ENCODE data around the gene TMEM88. TPM values are rescaled to one million over a fixed set of nuclear protein-coding genes. Genes with fewer than 3 reads are reported as not detected.

TMEM88 gene
- total RNA-seq, 6 donors from 2014 or later, result 1.6 to 16.1 (median 9.3) TPM; not detected in 1

DNA sequence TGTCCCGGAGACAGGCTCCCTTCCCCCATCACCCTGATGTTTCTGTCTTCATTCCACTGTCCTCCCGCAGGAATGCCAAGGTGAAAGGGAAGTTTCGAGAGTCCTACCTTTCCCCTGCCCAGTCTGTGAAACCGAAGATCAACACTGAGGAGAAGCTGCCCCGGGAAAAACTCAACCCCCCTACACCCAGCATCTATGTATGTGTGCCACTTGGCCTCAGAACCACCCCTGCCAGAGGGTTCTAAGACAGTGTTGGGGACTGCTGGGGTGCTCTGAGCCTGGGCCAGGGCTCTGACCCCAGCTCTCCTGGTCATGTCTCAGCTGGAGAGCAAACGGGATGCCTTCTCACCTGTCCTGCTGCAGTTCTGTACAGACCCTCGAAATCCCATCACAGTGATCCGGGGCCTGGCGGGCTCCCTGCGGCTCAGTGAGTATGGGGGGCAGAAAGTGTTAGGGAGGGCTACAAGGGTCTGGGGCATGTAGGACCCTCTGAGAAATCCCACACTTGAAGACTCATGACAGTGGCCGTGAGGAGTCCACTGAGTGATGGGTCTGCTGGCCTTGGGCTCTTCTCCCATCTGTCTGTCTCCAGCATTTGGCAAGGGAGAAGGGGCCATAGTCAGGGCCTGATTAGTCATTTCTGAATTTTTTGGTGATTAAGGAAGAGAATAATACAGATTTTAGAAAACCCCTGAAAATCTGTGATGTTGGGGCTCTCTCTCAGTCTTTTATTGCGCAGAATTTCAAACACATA is 4.9 kb upstream of the TMEM88 start:
- Histone ChIP-seq H3K27me3 (no peaks in the 10 kb centered on the region), H3K4me1 (peaks cover 20 to 44% (median 26%) of the 10 kb centered on the region in 4 donors), H3K4me3 (no peak overlapping the region), H3K36me3 (peaks cover 34 to 91% (median 88%) of the 10 kb centered on the region in 4 donors), H3K9me3 (no peaks in the 10 kb centered on the region), H3K27ac (no peak overlapping the region)
- no peak for TF ChIP-seq EP300 (IDR thresholded peaks at IDR 0.05)
- TF ChIP-seq, protein P1, sequence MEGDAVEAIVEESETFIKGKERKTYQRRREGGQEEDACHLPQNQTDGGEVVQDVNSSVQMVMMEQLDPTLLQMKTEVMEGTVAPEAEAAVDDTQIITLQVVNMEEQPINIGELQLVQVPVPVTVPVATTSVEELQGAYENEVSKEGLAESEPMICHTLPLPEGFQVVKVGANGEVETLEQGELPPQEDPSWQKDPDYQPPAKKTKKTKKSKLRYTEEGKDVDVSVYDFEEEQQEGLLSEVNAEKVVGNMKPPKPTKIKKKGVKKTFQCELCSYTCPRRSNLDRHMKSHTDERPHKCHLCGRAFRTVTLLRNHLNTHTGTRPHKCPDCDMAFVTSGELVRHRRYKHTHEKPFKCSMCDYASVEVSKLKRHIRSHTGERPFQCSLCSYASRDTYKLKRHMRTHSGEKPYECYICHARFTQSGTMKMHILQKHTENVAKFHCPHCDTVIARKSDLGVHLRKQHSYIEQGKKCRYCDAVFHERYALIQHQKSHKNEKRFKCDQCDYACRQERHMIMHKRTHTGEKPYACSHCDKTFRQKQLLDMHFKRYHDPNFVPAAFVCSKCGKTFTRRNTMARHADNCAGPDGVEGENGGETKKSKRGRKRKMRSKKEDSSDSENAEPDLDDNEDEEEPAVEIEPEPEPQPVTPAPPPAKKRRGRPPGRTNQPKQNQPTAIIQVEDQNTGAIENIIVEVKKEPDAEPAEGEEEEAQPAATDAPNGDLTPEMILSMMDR (IDR thresholded peaks at IDR 0.05), result no peak
- no peak for TF ChIP-seq POLR2AphosphoS5 (IDR thresholded peaks at IDR 0.05)
- no peak for TF ChIP-seq POLR2A (IDR thresholded peaks at IDR 0.05)
- DNase-seq (no peak), ATAC-seq (ENCODE audit: low FRiP score in 2 of 2) (no peak)
- WGBS, 2 donors, result 87 to 90% methylated on average over 4 to 12 of the region's 12 CpGs

DNA sequence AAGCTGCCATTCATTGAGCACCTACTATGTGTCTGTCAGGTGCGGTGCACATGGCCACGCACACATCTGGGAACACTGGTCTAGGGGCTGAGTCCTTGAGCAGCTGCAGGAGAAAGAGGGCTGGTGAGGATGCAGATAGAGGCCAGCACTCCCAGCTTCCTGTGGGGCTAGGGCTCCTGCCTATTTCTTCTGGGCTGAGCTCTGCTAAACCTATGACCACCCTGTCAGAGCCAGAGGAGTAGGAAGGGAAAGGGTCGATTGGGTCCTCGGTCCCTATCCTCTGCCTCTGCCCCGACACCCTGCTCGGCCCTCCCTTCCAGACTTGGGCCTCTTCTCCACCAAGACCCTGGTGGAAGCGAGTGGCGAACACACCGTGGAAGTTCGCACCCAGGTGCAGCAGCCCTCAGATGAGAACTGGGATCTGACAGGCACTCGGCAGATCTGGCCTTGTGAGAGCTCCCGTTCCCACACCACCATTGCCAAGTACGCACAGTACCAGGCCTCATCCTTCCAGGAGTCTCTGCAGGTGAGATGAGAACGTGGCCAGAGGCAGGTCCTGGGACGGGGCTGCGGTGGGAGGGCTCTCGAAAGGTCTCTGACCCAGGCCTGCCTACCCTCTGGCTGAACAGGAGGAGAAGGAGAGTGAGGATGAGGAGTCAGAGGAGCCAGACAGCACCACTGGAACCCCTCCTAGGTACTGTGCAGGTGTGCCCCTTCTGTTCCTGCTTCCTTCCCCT is 4.0 kb upstream of the TMEM88 start:
- ATAC-seq (ENCODE audit: low FRiP score in 2 of 2) (peak in 1 of 2 donors; percentile 0), DNase-seq (peak in 1 of 2 donors; percentile 63)
- peaks cover 22 to 44% (median 26%) of the 10 kb centered on the region in 4 donors for H3K4me1 ChIP-seq
- H3K27me3 ChIP-seq, result no peaks in the 10 kb centered on the region
- H3K4me3 ChIP-seq, result peak overlapping the region in 1 of 4 donors; percentile 32
- H3K9me3 ChIP-seq, result no peaks in the 10 kb centered on the region
- TF ChIP-seq POLR2A (IDR thresholded peaks at IDR 0.05) (no peak), EP300 (IDR thresholded peaks at IDR 0.05) (no peak), POLR2AphosphoS5 (IDR thresholded peaks at IDR 0.05) (no peak)
- TF ChIP-seq, protein P1 (IDR thresholded peaks at IDR 0.05), result no peak
- peak overlapping the region in 2 of 4 donors; percentile 54 to 59 for H3K27ac ChIP-seq
- 92 to 93% methylated on average over 14 to 17 of the region's 17 CpGs for WGBS, 2 donors
- H3K36me3 ChIP-seq, result peaks cover 34 to 88% (median 81%) of the 10 kb centered on the region in 4 donors

DNA sequence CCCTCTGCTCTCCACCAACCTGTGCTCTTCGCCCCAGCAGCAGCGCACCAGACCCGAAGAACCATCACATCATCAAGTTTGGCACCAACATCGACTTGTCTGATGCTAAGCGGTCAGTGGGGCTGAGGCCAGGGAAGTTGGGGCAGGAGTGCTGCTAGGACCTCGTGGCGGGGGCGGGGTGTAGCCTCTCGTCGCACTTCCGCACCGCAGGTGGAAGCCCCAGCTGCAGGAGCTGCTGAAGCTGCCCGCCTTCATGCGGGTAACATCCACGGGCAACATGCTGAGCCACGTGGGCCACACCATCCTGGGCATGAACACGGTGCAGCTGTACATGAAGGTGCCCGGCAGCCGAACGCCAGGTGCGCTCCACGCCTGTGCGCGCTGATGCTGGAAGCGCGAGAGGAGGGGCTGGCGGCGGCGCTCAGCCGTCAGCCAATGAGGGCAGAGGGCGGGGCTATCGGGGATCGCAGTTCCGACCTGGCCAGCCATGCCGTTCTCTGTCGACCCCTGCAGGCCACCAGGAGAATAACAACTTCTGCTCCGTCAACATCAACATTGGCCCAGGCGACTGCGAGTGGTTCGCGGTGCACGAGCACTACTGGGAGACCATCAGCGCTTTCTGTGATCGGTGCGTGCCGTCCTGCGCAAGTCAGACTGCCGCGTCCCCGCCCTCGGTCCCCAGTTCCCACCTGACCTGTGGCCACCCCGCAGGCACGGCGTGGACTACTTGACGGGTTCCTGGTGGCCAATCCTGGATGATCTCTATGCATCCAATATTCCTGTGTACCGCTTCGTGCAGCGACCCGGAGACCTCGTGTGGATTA is 3.2 kb upstream of the TMEM88 start:
- peak overlapping the region in 3 of 4 donors; percentile 18 to 32 (median 19) for H3K4me3 ChIP-seq
- ATAC-seq (ENCODE audit: low FRiP score in 2 of 2) (peak; percentile 90 to 94), DNase-seq (peak; percentile 94 to 95)
- peaks cover 30 to 80% (median 73%) of the 10 kb centered on the region in 4 donors for H3K36me3 ChIP-seq
- H3K27me3 ChIP-seq, result no peaks in the 10 kb centered on the region
- TF ChIP-seq POLR2AphosphoS5 (IDR thresholded peaks at IDR 0.05) (peak; percentile 55 to 74), EP300 (IDR thresholded peaks at IDR 0.05) (peak in 1 of 4 donors; percentile 25), POLR2A (IDR thresholded peaks at IDR 0.05) (peak in 2 of 4 donors; percentile 44 to 52)
- TF ChIP-seq, protein P1 (IDR thresholded peaks at IDR 0.05), result peak; percentile 93 to 100 (median 100)
- H3K4me1 ChIP-seq, result peaks cover 28 to 44% (median 33%) of the 10 kb centered on the region in 4 donors
- WGBS, 2 donors, result 27 to 68% methylated on average over 5 to 32 of the region's 60 CpGs
- peak overlapping the region in 3 of 4 donors; percentile 19 to 59 (median 54) for H3K27ac ChIP-seq
- no peaks in the 10 kb centered on the region for H3K9me3 ChIP-seq

DNA sequence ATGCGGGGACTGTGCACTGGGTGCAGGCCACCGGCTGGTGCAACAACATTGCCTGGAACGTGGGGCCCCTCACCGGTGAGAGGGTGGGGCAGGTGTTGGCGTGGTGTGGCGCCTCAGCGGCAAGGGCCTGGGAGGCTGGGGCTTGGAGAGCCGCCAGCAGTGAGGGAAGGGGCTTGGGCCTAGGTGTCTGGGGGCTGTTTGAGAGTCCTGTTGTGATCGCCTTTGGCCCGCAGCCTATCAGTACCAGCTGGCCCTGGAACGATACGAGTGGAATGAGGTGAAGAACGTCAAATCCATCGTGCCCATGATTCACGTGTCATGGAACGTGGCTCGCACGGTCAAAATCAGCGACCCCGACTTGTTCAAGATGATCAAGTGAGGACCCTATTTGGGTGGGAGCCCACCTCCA is 2.6 kb upstream of the TMEM88 start:
- Histone ChIP-seq H3K4me3 (no peak overlapping the region), H3K9me3 (no peaks in the 10 kb centered on the region), H3K27ac (peak overlapping the region in 3 of 4 donors; percentile 19 to 59 (median 54)), H3K27me3 (no peaks in the 10 kb centered on the region), H3K4me1 (peaks cover 28 to 47% (median 34%) of the 10 kb centered on the region in 4 donors), H3K36me3 (peaks cover 25 to 74% (median 67%) of the 10 kb centered on the region in 4 donors)
- DNase-seq (no peak), ATAC-seq (ENCODE audit: low FRiP score in 2 of 2) (no peak)
- WGBS, 2 donors, result 75 to 93% methylated on average over 12 to 16 of the region's 20 CpGs
- TF ChIP-seq POLR2AphosphoS5 (IDR thresholded peaks at IDR 0.05) (no peak), POLR2A (IDR thresholded peaks at IDR 0.05) (no peak), EP300 (IDR thresholded peaks at IDR 0.05) (no peak)
- TF ChIP-seq, protein P1 (IDR thresholded peaks at IDR 0.05), result no peak

All from upper lobe of left lung (tissue), 6 donors.